Vagina (tissue), 2 donors: ENCODE data around the gene MORC3.
"Not testable (repeated sequence)": the region's sequence is repeated elsewhere in the genome, so short reads cannot be mapped to it uniquely, and the experiment has no call there.

ENCODE experiments used
- POLR2A ChIP-seq, 2 donors: fragments of 450-650 bp; IDR thresholded peaks; one replicate each; pipeline ENCODE4 v1.6.1; 2017; ENCODE audit warnings: antibody characterized with exemption in 2 of 2, mild to moderate bottlenecking in 2 of 2, moderate library complexity in 2 of 2
- POLR2AphosphoS5 ChIP-seq, 2 donors: sonication (generic); formaldehyde crosslinking; IDR thresholded peaks; one replicate each; pipeline ENCODE4 v1.9.0; 2017; ENCODE audit warnings: antibody characterized with exemption in 2 of 2, mild to moderate bottlenecking in 2 of 2, low read depth in 1 of 2; ENCODE audit not compliant: insufficient read depth in 1 of 2

DNA sequence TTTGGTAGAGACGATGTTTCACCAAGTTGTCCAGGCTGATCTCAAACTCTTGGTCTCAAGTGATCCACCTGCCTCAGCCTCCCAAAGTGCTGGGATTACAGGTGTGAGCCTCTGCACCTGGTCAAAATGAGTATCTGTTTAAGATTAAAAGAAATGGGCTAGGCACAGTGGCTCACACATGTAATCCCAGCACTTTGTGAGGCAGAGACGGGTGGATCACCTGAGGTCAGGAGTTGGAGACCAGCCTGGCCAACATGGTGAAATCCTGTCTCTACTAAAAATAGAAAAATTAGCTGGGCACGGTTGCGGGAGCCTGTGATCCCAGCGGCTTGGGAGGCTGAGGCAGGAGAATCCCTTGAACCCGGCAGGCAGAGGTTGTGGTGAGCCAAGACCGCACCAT is 22.6 kb downstream of the MORC3 start:
- TF ChIP-seq POLR2AphosphoS5 (IDR thresholded peaks at IDR 0.05; ENCODE audit: insufficient read depth in 1 of 2, low read depth in 1 of 2); POLR2A (IDR thresholded peaks at IDR 0.05): not testable (repeated sequence)
